ENCODE measurements around the gene C11orf91.

Gene C11orf91

GRCh38 chr11:33649944-33650343 is 50.7 kb downstream of the C11orf91 start:
- no peak for DNase-seq (ENCODE audit: extremely low read depth, low read depth)
- no peak overlapping the region for H3K4me3 ChIP-seq (replicated peaks; ENCODE audit: low read depth, low read length)
- TF ChIP-seq CTCF (IDR thresholded peaks at IDR 0.05; ENCODE audit: low read depth, low read length, missing control alignments): no peak
